Lower leg skin (tissue), 4 donors: ENCODE results near the gene DSTN. TPM values are rescaled to one million over a fixed set of nuclear protein-coding genes. Genes with fewer than 3 reads are reported as not detected.

Source experiments
- DNase-seq, 2 donors: peaks; one replicate each; pipeline ENCODE4 v3.0.0-alpha.2; 2019; ENCODE audit warnings: low spot score in 2 of 2
- H3K4me3 ChIP-seq: fragments of 200-600 bp; sonication (generic); 2 replicates; pipeline ENCODE4 v1.5.1; 2017; ENCODE audit warnings: mild to moderate bottlenecking, low read depth; ENCODE audit not compliant: poor library complexity, severe bottlenecking
- POLR2A ChIP-seq, 2 donors: fragments of 450-650 bp; IDR thresholded peaks; one replicate each; pipeline ENCODE4 v1.6.1; 2016 to 2017; ENCODE audit warnings: antibody characterized with exemption in 2 of 2, mild to moderate bottlenecking in 1 of 2, moderate library complexity in 1 of 2
- WGBS, 2 donors: methylation state at CpG; one replicate each; pipeline ENCODE4 v1.1.5; 2018; 5-methylcytosine and 5-hydroxymethylcytosine counted together
- intact Hi-C: fragments of 100-400 bp; cut with DNase I; formaldehyde crosslinking; loops from one replicate; pipeline ENCODE4 v1.15.0; 2023; ENCODE audit warnings: low total_unique reads
- total RNA-seq, 4 donors: library from RNA; depleted of rRNA; stranded (reverse); fragments of >200 nt; gene quantifications; one replicate each; pipeline ENCODE4 v1.1.0, GENCODE V29; 2016
- TF ChIP-seq, protein P1 (sequence below), 3 donors: fragments of 450-650 bp; IDR thresholded peaks; one replicate each; pipeline ENCODE4 v1.5.1; 2016; ENCODE audit warnings: antibody characterized with exemption in 3 of 3, mild to moderate bottlenecking in 3 of 3, moderate library complexity in 2 of 3

Gene DSTN
- total RNA-seq, 4 donors from 2014 or later, result 237 to 335 (median 290) TPM

DNA sequence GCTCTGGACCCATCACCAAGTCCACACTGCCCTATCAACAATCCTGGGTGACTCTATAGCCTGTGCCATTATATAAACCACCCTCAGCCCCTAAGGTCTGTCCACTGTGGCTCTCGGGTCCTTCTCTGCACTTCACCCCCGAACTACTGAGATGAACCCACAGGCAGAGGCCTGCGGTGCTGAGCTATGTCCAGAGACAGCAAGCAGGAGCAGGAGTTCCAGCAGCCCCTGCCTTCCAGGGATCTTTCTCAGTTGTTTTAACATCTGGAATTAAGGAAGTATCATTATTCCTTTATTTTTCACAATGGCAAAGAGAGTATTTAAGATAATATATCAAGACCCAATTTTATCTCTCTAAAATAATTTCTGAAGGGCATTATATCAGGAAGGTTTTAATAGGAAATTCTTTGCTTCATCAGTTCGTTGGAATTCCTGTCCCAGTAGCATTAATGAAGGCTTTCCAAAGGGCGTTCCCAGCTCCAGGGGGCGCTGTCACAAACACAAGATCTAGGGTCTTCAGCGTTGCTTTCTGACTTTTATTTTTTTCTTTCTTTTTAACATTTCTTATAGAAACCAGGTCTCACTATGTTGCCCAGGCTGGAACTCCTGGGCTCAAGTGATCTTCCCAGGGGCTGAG lies 84.9 kb downstream of the DSTN start:
- WGBS, 2 donors, result 60 to 66% methylated on average over 7 of the region's 7 CpGs
- no peak overlapping the region for H3K4me3 ChIP-seq
- intact Hi-C loops, result no loop called here
- TF ChIP-seq, protein P1, sequence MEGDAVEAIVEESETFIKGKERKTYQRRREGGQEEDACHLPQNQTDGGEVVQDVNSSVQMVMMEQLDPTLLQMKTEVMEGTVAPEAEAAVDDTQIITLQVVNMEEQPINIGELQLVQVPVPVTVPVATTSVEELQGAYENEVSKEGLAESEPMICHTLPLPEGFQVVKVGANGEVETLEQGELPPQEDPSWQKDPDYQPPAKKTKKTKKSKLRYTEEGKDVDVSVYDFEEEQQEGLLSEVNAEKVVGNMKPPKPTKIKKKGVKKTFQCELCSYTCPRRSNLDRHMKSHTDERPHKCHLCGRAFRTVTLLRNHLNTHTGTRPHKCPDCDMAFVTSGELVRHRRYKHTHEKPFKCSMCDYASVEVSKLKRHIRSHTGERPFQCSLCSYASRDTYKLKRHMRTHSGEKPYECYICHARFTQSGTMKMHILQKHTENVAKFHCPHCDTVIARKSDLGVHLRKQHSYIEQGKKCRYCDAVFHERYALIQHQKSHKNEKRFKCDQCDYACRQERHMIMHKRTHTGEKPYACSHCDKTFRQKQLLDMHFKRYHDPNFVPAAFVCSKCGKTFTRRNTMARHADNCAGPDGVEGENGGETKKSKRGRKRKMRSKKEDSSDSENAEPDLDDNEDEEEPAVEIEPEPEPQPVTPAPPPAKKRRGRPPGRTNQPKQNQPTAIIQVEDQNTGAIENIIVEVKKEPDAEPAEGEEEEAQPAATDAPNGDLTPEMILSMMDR (IDR thresholded peaks at IDR 0.05), result no peak
- no peak for TF ChIP-seq POLR2A (IDR thresholded peaks at IDR 0.05)
- no peak for DNase-seq

DNA sequence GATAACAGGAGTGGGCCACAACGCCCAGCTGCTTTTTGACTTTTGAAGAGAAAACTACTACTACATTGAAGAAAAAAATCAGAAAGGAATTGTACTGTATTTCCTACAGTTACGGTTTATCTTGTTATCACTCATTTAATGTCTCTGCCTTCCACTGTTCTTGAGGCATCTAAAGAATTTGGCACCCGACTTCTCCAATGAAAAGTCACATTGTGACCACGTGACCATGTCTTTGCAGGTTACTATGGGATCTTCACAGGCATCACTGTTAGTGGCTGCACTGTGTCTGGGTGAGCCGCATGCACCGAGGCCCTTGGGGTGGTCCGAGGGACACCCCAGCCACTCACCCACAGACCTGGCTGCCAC lies 85.4 kb downstream of the DSTN start:
- DNase-seq, result no peak
- no peak overlapping the region for H3K4me3 ChIP-seq
- WGBS, 2 donors, result 78 to 85% methylated on average over 7 of the region's 7 CpGs
- TF ChIP-seq POLR2A (IDR thresholded peaks at IDR 0.05), result no peak
- TF ChIP-seq, protein P1 (IDR thresholded peaks at IDR 0.05), result no peak
- intact Hi-C loops, result no loop called here

DNA sequence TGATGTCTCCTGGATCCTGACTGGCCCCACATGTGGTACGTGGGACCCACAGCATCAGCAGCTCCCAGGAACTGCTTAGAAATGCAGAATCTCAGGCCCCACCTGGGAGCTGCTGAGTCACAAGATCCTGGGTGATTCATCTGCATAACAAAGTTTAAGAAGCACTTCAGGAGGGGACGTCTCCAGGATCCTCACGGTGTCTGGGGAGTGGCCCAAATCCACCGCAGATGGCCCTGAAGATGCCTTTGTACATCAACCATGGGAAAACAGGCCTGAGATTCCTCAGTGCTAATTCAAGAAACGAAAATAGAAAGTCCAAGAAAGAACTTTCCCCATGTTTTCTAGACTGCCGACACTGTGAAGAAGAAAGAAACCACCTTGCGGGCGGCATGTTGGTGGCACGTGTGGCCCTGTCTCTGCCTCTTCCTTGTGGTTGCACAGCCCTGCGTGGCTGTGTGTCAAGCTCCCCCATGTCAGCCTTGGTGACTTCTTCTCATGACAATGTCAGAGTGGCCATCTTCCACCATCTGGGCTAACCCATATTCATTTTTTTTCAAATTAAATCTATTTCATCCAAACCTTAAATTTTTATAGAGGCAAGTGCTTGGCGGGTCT lies 86.1 kb downstream of the DSTN start:
- DNase-seq, result no peak
- TF ChIP-seq POLR2A (IDR thresholded peaks at IDR 0.05), result no peak
- TF ChIP-seq, protein P1 (IDR thresholded peaks at IDR 0.05), result no peak
- H3K4me3 ChIP-seq, result no peak overlapping the region
- intact Hi-C loops, result no loop called here
- WGBS, 2 donors, result 78 to 82% methylated on average over 11 of the region's 11 CpGs

DNA sequence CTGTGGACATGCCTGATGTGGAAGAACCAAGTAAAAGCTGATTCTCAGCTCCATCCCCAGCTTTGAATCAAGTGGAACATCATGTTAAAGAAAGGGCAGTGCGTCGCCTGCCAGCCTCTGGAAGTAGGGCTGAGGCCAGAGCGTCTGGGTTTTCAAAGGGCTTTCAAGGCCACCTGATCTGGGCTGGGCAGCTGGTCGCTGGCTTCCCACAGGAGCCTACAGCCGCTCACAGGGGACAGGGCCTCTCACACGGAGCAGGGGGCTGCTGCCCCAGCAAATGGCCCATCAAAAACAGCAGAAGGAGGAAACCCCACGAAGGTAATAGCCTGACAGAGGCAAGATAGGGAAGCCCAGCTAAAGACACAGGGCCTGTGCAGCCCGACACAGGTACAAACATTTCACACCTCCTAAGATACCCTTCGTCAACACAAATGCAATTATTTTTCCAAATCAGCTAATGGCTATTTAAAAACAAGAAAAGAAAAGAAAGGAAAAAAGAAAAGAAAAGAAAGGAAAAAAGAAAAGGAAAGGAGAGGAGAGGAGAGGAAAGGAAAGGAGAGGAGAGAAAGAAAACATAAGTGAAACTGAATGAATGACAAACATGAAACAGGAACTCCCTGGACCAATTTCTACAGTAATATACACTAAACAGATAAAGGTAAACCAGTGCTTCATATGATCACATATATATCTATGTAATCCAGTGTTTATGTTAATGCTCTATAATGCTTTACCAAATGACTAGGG lies 87.4 kb downstream of the DSTN start:
- 78 to 80% methylated on average over 9 of the region's 9 CpGs for WGBS, 2 donors
- no peak overlapping the region for H3K4me3 ChIP-seq
- DNase-seq, result no peak
- intact Hi-C loops, result no loop called here
- TF ChIP-seq, protein P1 (IDR thresholded peaks at IDR 0.05), result no peak
- no peak for TF ChIP-seq POLR2A (IDR thresholded peaks at IDR 0.05)

DNA sequence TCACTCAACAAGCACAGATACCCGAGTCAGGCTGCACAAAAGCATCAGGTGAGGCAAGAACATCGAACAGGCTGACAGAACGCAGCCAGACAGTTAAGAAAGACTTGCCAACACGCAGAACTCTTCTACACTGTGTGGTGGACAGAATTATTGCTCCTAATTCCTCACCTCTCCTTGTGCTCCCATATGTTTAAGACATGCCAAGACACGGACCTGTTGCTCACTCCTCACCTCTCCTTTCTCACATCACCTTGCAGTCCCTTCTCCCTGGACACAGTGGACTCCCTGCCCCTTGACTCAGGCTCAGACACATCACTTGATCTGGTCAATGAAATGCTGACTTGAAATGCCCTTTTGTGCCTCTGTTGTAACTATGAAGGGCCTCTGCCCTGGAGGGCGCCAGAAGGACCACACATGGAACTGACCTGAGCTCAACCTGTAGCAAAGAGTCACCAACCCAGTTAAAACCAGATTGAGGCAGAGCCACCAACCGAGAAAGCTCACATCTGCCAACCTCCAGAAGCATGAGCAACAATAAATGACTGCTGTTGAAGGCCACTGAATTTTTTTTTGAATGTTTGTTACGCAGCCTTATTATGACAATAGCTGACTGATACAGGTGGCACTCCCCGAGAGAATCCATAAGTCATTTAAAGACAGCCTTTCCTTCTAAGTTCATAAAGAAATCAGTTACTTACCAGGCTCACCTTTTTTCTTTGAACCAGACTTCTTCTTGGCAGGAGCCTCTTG lies 88.2 kb downstream of the DSTN start:
- 93 to 94% methylated on average over 9 of the region's 9 CpGs for WGBS, 2 donors

More for the DNA sequence above, 88.2 kb downstream of the DSTN start:
- DNase-seq, result no peak
- TF ChIP-seq POLR2A (IDR thresholded peaks at IDR 0.05), result no peak
- TF ChIP-seq, protein P1 (IDR thresholded peaks at IDR 0.05), result no peak
- no peak overlapping the region for H3K4me3 ChIP-seq
- intact Hi-C loops, result no loop called here
